Fibroblast of the aortic adventitia (primary cell): ENCODE data around the gene MIF4GD. TPM values are rescaled to one million over a fixed set of nuclear protein-coding genes. Genes with fewer than 3 reads are reported as not detected.

Experiments used
- DNase-seq: peaks from one replicate; pipeline ENCODE4 v3.0.0-alpha.2; 2010; ENCODE audit warnings: low read depth
- H3K4me3 ChIP-seq: 2 replicates; pipeline ENCODE4 v1.5.1; 2011; ENCODE audit warnings: low read depth, mild to moderate bottlenecking, control low read depth, low read length, moderate library complexity
- CTCF ChIP-seq: IDR thresholded peaks from 2 replicates; pipeline ENCODE4 v1.5.1; 2011; ENCODE audit warnings: mild to moderate bottlenecking, low read length, control low read depth, inconsistent platforms; ENCODE audit not compliant: insufficient read depth
- total RNA-seq: library from RNA; depleted of rRNA; stranded (reverse); fragments of >200 nt; gene quantifications from 2 replicates; pipeline ENCODE4 v1.2.3, GENCODE V29; 2012; ENCODE audit warnings: low replicate concordance

The MIF4GD gene
- total RNA-seq, 1 donor, result 9.9 TPM

- no peak for TF ChIP-seq CTCF
- peak overlapping the region; percentile 80 for H3K4me3 ChIP-seq
- no peak for DNase-seq
Measured at GRCh38 chr17:75271955-75272847, 1.2 kb upstream of the MIF4GD start.

- H3K4me3 ChIP-seq, result peak overlapping the region; percentile 80
- DNase-seq, result peak; percentile 43
- TF ChIP-seq CTCF, result peak; percentile 47
Measured at GRCh38 chr17:75271233-75271954, 363 bp upstream of the MIF4GD start.

GRCh38 chr17:75270218-75270965 lies 639 bp downstream of the MIF4GD start:
- peak; percentile 70 for DNase-seq
- peak overlapping the region; percentile 80 for H3K4me3 ChIP-seq
- TF ChIP-seq CTCF, result peak; percentile 47

GRCh38 chr17:75269844-75270217 lies 1.2 kb downstream of the MIF4GD start:
- no peak for TF ChIP-seq CTCF
- DNase-seq, result no peak
- peak overlapping the region; percentile 80 for H3K4me3 ChIP-seq

- TF ChIP-seq CTCF, result no peak
Measured at GRCh38 chr17:75267411-75268232, 3.4 kb downstream of the MIF4GD start.

GRCh38 chr17:75267153-75267410 lies 3.9 kb downstream of the MIF4GD start:
- TF ChIP-seq CTCF, result no peak
- DNase-seq, result no peak
- H3K4me3 ChIP-seq, result no peak overlapping the region

More at GRCh38 chr17:75267411-75268232, 3.4 kb downstream of the MIF4GD start:
- no peak overlapping the region for H3K4me3 ChIP-seq
- no peak for DNase-seq
